Mammary epithelial cell (primary cell): ENCODE measurements around the gene TRPM2.

Experiments
- CTCF ChIP-seq, 2 donors: IDR thresholded peaks in 1 of 2; conservative IDR thresholded peaks in 1 of 2; 2 replicates each; pipeline ENCODE4 v1.5.1; 2011 to 2012; ENCODE audit warnings: inconsistent platforms in 2 of 2, low read length in 2 of 2, mild to moderate bottlenecking in 2 of 2, control low read depth in 1 of 2, low read depth in 1 of 2; ENCODE audit not compliant: insufficient read depth in 1 of 2; ENCODE audit errors: extremely low read depth in 1 of 2
- EZH2 ChIP-seq: IDR thresholded peaks from 2 replicates; pipeline ENCODE4 v1.6.1; 2012; ENCODE audit warnings: low read length, inconsistent platforms, borderline replicate concordance

GRCh38 chr21:44434568-44434925 lies 81.1 kb downstream of the TRPM2 start:
- TF ChIP-seq CTCF (conservative IDR thresholded peaks at IDR 0.05 in 1 of 2, IDR thresholded peaks at IDR 0.05 in 1 of 2; ENCODE audit: extremely low read depth in 1 of 2, insufficient read depth in 1 of 2, low read depth in 1 of 2, low read length in 2 of 2) (no peak), EZH2 (no peak)
